Ishikawa (cell line): ENCODE results near the gene CCL18.

Source experiments
- CEBPB ChIP-seq: IDR thresholded peaks from 2 replicates; pipeline ENCODE4 v1.6.1; 2012
- CREB1 ChIP-seq: IDR thresholded peaks from 2 replicates; pipeline ENCODE4 v1.6.1; 2012; ENCODE audit warnings: low read depth
- EGR1 ChIP-seq: IDR thresholded peaks from 2 replicates; pipeline ENCODE4 v1.6.1; 2012
- YY1 ChIP-seq: IDR thresholded peaks from 2 replicates; pipeline ENCODE4 v1.6.1; 2012; ENCODE audit warnings: low read depth

The CCL18 gene

GRCh38 chr17:36120221-36120620 is 56.1 kb downstream of the CCL18 start:
- TF ChIP-seq EGR1, result no peak
- no peak for TF ChIP-seq YY1
- TF ChIP-seq CEBPB, result no peak
- TF ChIP-seq CREB1, result no peak
